CD14-positive monocyte (primary cell): ENCODE results near the gene MTCH1. TPM values are rescaled to one million over a fixed set of nuclear protein-coding genes. Genes with fewer than 3 reads are reported as not detected.

Experiments
- DNase-seq, 3 donors: peaks; one replicate each; pipeline ENCODE4 v3.0.0-alpha.2; 2011 to 2022
- H2AFZ ChIP-seq: 2 replicates; pipeline ENCODE4 v1.6.0; 2012; ENCODE audit warnings: mild to moderate bottlenecking, low read depth, low read length, inconsistent platforms; ENCODE audit not compliant: insufficient read depth, poor library complexity, severe bottlenecking
- H3K27ac ChIP-seq, 2 donors: 1 replicate in 1 of 2; 2 replicates in 1 of 2; pipeline ENCODE4 v1.5.1; 2012 to 2013; ENCODE audit warnings: low read length in 2 of 2, control low read depth in 1 of 2, inconsistent platforms in 1 of 2, low read depth in 1 of 2, mild to moderate bottlenecking in 1 of 2
- H3K27me3 ChIP-seq, 2 donors: one replicate each; pipeline versions ENCODE4 v1.6.0 to v1.6.1; 2011 to 2013; ENCODE audit warnings: low read length in 2 of 2; ENCODE audit not compliant: control insufficient read depth in 2 of 2, insufficient read depth in 2 of 2
- H3K36me3 ChIP-seq, 2 donors: replicated peaks in 1 of 2; 1 replicate in 1 of 2; 2 replicates in 1 of 2; pipeline versions ENCODE4 v1.5.1 to v1.6.1; 2012 to 2013; ENCODE audit warnings: low read length in 2 of 2, control low read depth in 1 of 2, inconsistent platforms in 1 of 2, mild to moderate bottlenecking in 1 of 2; ENCODE audit not compliant: insufficient read depth in 2 of 2, control insufficient read depth in 1 of 2
- H3K4me1 ChIP-seq, 2 donors: 1 replicate in 1 of 2; 2 replicates in 1 of 2; pipeline versions ENCODE4 v1.5.1 to v1.6.1; 2012 to 2013; ENCODE audit warnings: low read length in 2 of 2, control low read depth in 1 of 2, inconsistent platforms in 1 of 2, mild to moderate bottlenecking in 1 of 2, moderate library complexity in 1 of 2; ENCODE audit not compliant: insufficient read depth in 2 of 2, control insufficient read depth in 1 of 2
- H3K4me2 ChIP-seq: replicated peaks from 2 replicates; pipeline ENCODE3; 2012; ENCODE audit warnings: low read length, moderate library complexity, mild to moderate bottlenecking; ENCODE audit not compliant: poor library complexity, severe bottlenecking; ENCODE audit errors: extremely low read depth
- H3K4me3 ChIP-seq, 3 experiments: fragments of 200-600 bp in 1 of 3; sonication (generic) in 1 of 3; replicated peaks in 1 of 3; 1 replicate in 2 of 3; 2 replicates in 1 of 3; pipeline ENCODE4 v1.5.1; 2011 to 2013; ENCODE audit warnings: low read length in 3 of 3, mild to moderate bottlenecking in 3 of 3, control low read depth in 2 of 3, low read depth in 2 of 3, inconsistent platforms in 1 of 3, moderate library complexity in 1 of 3
- H3K79me2 ChIP-seq: 2 replicates; pipeline ENCODE4 v1.6.0; 2012; ENCODE audit warnings: mild to moderate bottlenecking, control low read depth, inconsistent platforms, low read length, moderate library complexity; ENCODE audit not compliant: insufficient read depth
- H3K9ac ChIP-seq: 2 replicates; pipeline ENCODE4 v1.6.0; 2017; ENCODE audit warnings: low read length, mild to moderate bottlenecking; ENCODE audit not compliant: insufficient read depth, poor library complexity, severe bottlenecking
- H3K9me3 ChIP-seq, 2 donors: replicated peaks in 1 of 2; 1 replicate in 1 of 2; 2 replicates in 1 of 2; pipeline versions ENCODE4 v1.5.1 to v1.6.1; 2012 to 2013; ENCODE audit warnings: low read length in 2 of 2, control low read depth in 1 of 2; ENCODE audit not compliant: control insufficient read depth in 1 of 2, insufficient read depth in 1 of 2
- H4K20me1 ChIP-seq: 2 replicates; pipeline ENCODE4 v1.6.0; 2012; ENCODE audit warnings: mild to moderate bottlenecking, low read length, control low read depth, moderate library complexity; ENCODE audit not compliant: insufficient read depth
- H3K27ac Mint-ChIP-seq, 7 donors: one replicate each; pipeline ENCODE4 v1.8.0; 2020; ENCODE audit warnings: mild to moderate bottlenecking in 7 of 7, mixed read lengths in 7 of 7, moderate library complexity in 6 of 7, inconsistent platforms in 2 of 7
- H3K27me3 Mint-ChIP-seq, 3 donors: one replicate each; pipeline ENCODE4 v1.8.0; 2021 to 2022; ENCODE audit warnings: low read depth in 3 of 3, mild to moderate bottlenecking in 3 of 3, mixed read lengths in 3 of 3, moderate library complexity in 3 of 3, inconsistent platforms in 1 of 3
- H3K36me3 Mint-ChIP-seq, 2 donors: one replicate each; pipeline ENCODE4 v1.8.0; 2020; ENCODE audit warnings: mixed read lengths in 2 of 2, inconsistent platforms in 1 of 2, mild to moderate bottlenecking in 1 of 2
- H3K4me1 Mint-ChIP-seq: one replicate; pipeline ENCODE4 v1.8.0; 2020; ENCODE audit warnings: mild to moderate bottlenecking, mixed read lengths
- H3K4me3 Mint-ChIP-seq, 2 donors: one replicate each; pipeline ENCODE4 v1.8.0; 2020; ENCODE audit warnings: mild to moderate bottlenecking in 2 of 2, mixed read lengths in 2 of 2, moderate library complexity in 1 of 2
- H3K9me3 Mint-ChIP-seq, 7 donors: one replicate each; pipeline ENCODE4 v1.8.0; 2020 to 2022; ENCODE audit warnings: mixed read lengths in 7 of 7, mild to moderate bottlenecking in 6 of 7, moderate library complexity in 6 of 7, inconsistent platforms in 2 of 7
- CTCF ChIP-seq: fragments of 200-600 bp; IDR thresholded peaks from one replicate; pipeline ENCODE4 v1.8.0; 2022; ENCODE audit warnings: antibody characterized with exemption, mild to moderate bottlenecking
- WGBS: methylation state at CpG from one replicate; pipeline ENCODE4 v1.1.5; 2013; ENCODE audit warnings: missing lambda C conversion rate; ENCODE audit not compliant: insufficient coverage; 5-methylcytosine and 5-hydroxymethylcytosine counted together
- intact Hi-C, 2 donors: fragments of 100-400 bp; cut with micrococcal nuclease; formaldehyde crosslinking; loops; one replicate each; pipeline versions ENCODE4 v1.15.0 to v1.15.1; 2023
- polyA plus RNA-seq, 3 donors: library from polyadenylated mRNA; depleted of rRNA in 1 of 3; unstranded in 2 of 3; stranded (reverse) in 1 of 3; fragments of 300-500 nt in 2 of 3; fragments of >200 nt in 1 of 3; fragmentation: Illumina TruSeq in 2 of 3; gene quantifications; 1 replicate in 2 of 3; 2 replicates in 1 of 3; pipeline ENCODE4 v1.2.3, GENCODE V29; 2012 to 2021

MTCH1 gene
- polyA plus RNA-seq, 3 donors: 111 to 118 (median 111) TPM

GRCh38 chr6:36969988-36970891, 15.8 kb downstream of the MTCH1 start:
- Mint-ChIP-seq H3K27me3 (peaks cover 0 to 1% (median 1%) of the 10 kb centered on the region in 3 donors), H3K4me1 (no peaks in the 10 kb centered on the region), H3K9me3 (no peaks in the 10 kb centered on the region), H3K27ac (peak overlapping the region in 2 of 7 donors; percentile 9 to 15), H3K4me3 (no peak overlapping the region), H3K36me3 (peaks cover 84 to 87% of the 10 kb centered on the region in 2 donors)
- H3K4me1 ChIP-seq: no peaks in the 10 kb centered on the region
- peaks cover 51% of the 10 kb centered on the region for H4K20me1 ChIP-seq
- no peaks in the 10 kb centered on the region for H3K27me3 ChIP-seq
- WGBS: 100% methylated on average over 5 of the region's 17 CpGs
- no peaks in the 10 kb centered on the region for H3K9me3 ChIP-seq
- no peak overlapping the region for H3K4me3 ChIP-seq
- intact Hi-C loops: loop anchor here in 1 of 2 donors (10.0 kb wide), 1 partner anchor 45 kb away; no protein-coding TSS in a partner anchor
- no peak for DNase-seq
- H3K79me2 ChIP-seq: no peaks in the 10 kb centered on the region
- H3K36me3 ChIP-seq: peaks cover 84% of the 10 kb centered on the region in 2 donors
- no peak overlapping the region for H3K9ac ChIP-seq
- H3K27ac ChIP-seq: no peak overlapping the region
- H2AFZ ChIP-seq: no peak overlapping the region
- TF ChIP-seq CTCF: no peak
- H3K4me2 ChIP-seq: no peak overlapping the region

- Histone ChIP-seq H3K4me3 (no peak overlapping the region), H3K9ac (no peak overlapping the region), H3K79me2 (no peaks in the 10 kb centered on the region), H3K27ac (no peak overlapping the region), H3K4me2 (no peak overlapping the region), H2AFZ (no peak overlapping the region), H3K9me3 (no peaks in the 10 kb centered on the region), H3K4me1 (peaks cover 0 to 2% of the 10 kb centered on the region in 2 donors), H3K27me3 (no peaks in the 10 kb centered on the region), H4K20me1 (peaks cover 44% of the 10 kb centered on the region), H3K36me3 (peaks cover 74% of the 10 kb centered on the region in 2 donors)
- Mint-ChIP-seq H3K9me3 (no peaks in the 10 kb centered on the region), H3K36me3 (peaks cover 75 to 77% of the 10 kb centered on the region in 2 donors), H3K27ac (peak overlapping the region in 3 of 7 donors; percentile 36 to 57 (median 37)), H3K27me3 (peaks cover 0 to 1% (median 1%) of the 10 kb centered on the region in 3 donors), H3K4me1 (peaks cover 7% of the 10 kb centered on the region), H3K4me3 (no peak overlapping the region)
- intact Hi-C loops: loop anchor here in 1 of 2 donors (10.0 kb wide), 1 partner anchor 46 kb away; no protein-coding TSS in a partner anchor
- no peak for DNase-seq
- no peak for TF ChIP-seq CTCF
- 96% methylated on average over 14 of the region's 14 CpGs for WGBS
These were observed 16.7 kb downstream of the MTCH1 start for GRCh38 chr6:36969240-36969691.
